Measurements from ENCODE around the gene STXBP3. TPM values are rescaled to one million over a fixed set of nuclear protein-coding genes. Genes with fewer than 3 reads are reported as not detected.

Gene STXBP3
- 21.5 and 61.0 TPM in 2 replicates for total RNA-seq

DNA sequence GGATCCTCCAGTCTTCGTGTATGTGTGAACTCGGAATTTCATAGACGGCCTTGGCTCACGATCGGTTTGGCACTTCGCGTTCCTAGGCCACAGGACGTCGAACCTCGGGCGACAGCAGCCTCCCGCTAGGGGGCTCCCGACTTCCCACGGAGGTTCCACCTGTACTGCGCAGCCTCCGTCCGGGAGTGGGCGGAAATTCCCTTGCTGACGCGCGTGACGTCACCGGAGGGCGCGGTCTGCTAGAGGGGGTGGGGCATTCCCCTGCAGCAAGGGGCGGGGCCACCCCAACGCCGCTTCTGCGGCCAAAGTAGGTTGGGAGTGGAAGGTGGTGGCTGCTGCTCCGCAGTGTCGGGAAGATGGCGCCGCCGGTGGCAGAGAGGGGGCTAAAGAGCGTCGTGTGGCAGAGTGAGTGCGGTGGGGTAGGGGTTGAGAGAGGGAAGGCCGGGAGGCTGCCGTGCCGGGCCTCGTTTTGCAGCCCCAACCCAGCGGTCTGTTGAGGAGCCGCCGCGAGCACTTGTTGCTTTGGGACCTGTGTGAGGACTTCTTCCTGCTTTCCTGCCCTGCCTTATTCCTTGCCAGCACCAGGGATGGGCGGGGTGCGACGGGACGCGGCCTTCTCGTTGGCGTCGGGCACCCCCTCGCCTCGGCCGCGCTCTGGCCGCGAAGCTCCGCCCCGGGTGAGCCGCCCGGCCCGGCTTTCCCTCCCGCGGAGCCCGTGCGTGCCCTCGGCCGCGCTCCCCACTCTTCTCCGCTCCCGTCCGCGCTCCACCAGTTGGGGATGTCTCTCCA lies at the start of gene STXBP3:
Gene STXBP3 (plus strand): TSS at position 293 of the 789 bp plus-strand sequence. CDS start 64 bp downstream, at position 357.

DNA sequence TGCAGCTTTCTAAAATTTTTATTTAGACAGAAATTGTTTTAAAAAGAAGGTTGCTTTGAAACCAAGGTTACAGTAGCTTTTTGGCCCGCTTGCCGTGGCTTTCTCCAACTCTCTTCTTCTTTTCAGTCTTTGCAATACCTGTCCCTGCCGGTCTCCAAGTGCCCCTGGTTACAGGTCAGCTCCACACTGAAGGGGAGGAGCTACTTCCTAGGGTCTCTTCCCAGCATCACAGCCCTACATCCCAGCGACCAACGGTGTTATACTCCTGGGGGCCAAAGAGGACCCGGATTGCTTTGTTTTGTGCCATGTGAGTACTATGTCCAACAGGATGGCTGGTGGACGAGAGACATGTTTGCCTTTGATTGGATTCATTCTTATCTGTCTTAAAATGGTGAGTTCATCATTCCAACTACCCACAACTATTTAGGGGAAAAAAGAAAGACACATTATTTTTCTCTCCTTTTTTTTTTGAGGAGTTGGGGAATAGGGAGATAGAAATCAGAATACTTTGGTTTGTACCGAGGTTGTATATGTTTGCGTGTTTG lies 33.8 kb upstream of the STXBP3 start, which contains the start of gene FNDC7:
Gene FNDC7 (plus strand): TSS at position 303 of the 545 bp plus-strand sequence. CDS start 26 bp downstream, at position 329.

GRCh38 chr1:108856994-108857393 lies 110.5 kb downstream of the STXBP3 start, which contains the start of gene AKNAD1:
Gene AKNAD1, minus strand, starts transcription at chr1:108857094. Its CDS starts 4,430 bp downstream, at chr1:108852664.

Other genes starting within 250 kb of the STXBP3 start
- 2.1 and 2.7 TPM in 2 replicates for gene EEIG2, start 186.6 kb upstream of the STXBP3 start, total RNA-seq
- 1.6 and 6.7 TPM in 2 replicates for gene HENMT1, start 85.6 kb upstream of the STXBP3 start, total RNA-seq
- 9.8 and 11.4 TPM in 2 replicates for gene PRPF38B, start 54.4 kb upstream of the STXBP3 start, total RNA-seq
- gene FNDC7, start 33.8 kb upstream of the STXBP3 start, total RNA-seq: not detected in 2 replicates
- 0.15 TPM in 1 of 2 replicates, not detected in the other for gene AKNAD1, start 110.4 kb downstream of the STXBP3 start, total RNA-seq
- 40.5 and 92.6 TPM in 2 replicates for gene GPSM2, start 130.3 kb downstream of the STXBP3 start, total RNA-seq
- gene CLCC1, start 216.8 kb downstream of the STXBP3 start, total RNA-seq: 10.7 and 15.1 TPM in 2 replicates

Data from hair follicular keratinocyte (primary cell).